ENCODE data around the gene RNF113A.
"Not testable (repeated sequence)": the region's sequence is repeated elsewhere in the genome, so short reads cannot be mapped to it uniquely, and the experiment has no call there.

Gene RNF113A

GRCh38 chrX:119833905-119834304 is 37.6 kb downstream of the RNF113A start:
- DNase-seq (ENCODE audit: low spot score), result no peak

GRCh38 chrX:119828446-119828845 is 43.1 kb downstream of the RNF113A start:
- peak; percentile 32 for DNase-seq (ENCODE audit: low spot score)

GRCh38 chrX:119826399-119826959 is 45.1 kb downstream of the RNF113A start:
- peak; percentile 52 for DNase-seq (ENCODE audit: low spot score)

GRCh38 chrX:119824221-119824620 is 47.3 kb downstream of the RNF113A start:
- not testable (repeated sequence) for DNase-seq (ENCODE audit: low spot score)

- DNase-seq (ENCODE audit: low spot score), result peak; percentile 49
Measured at GRCh38 chrX:119821703-119822102, 49.8 kb downstream of the RNF113A start.

Measured in kidney tubule cell (primary cell).